Liver (tissue), 9 donors: ENCODE results near the gene TLR3. TPM values are rescaled to one million over a fixed set of nuclear protein-coding genes. Genes with fewer than 3 reads are reported as not detected.

Experiments
- DNase-seq: peaks from one replicate; pipeline ENCODE4 v3.0.0-alpha.2; 2017; ENCODE audit warnings: low spot score
- H3K27ac ChIP-seq, 2 donors: one replicate each; pipeline ENCODE4 v1.7.0; 2013; ENCODE audit warnings: inconsistent platforms in 2 of 2, low read length in 2 of 2, control low read depth in 1 of 2, low read depth in 1 of 2, mild to moderate bottlenecking in 1 of 2
- H3K27me3 ChIP-seq, 4 donors: one replicate each; pipeline versions ENCODE4 v1.6.1 to v1.7.0; 2013; ENCODE audit warnings: low read length in 3 of 4, inconsistent platforms in 1 of 4, mild to moderate bottlenecking in 1 of 4, moderate library complexity in 1 of 4; ENCODE audit not compliant: control insufficient read depth in 4 of 4, insufficient read depth in 4 of 4
- H3K36me3 ChIP-seq, 4 donors: one replicate each; pipeline versions ENCODE4 v1.6.1 to v1.7.0; 2013; ENCODE audit warnings: low read length in 3 of 4, mild to moderate bottlenecking in 3 of 4, low read depth in 1 of 4, moderate library complexity in 1 of 4; ENCODE audit not compliant: control insufficient read depth in 4 of 4, insufficient read depth in 3 of 4
- H3K4me1 ChIP-seq, 4 donors: one replicate each; pipeline versions ENCODE4 v1.6.1 to v1.7.0; 2013; ENCODE audit warnings: low read length in 3 of 4, mild to moderate bottlenecking in 3 of 4, moderate library complexity in 1 of 4; ENCODE audit not compliant: control insufficient read depth in 4 of 4, insufficient read depth in 4 of 4
- H3K4me3 ChIP-seq, 3 donors: one replicate each; pipeline versions ENCODE4 v1.6.1 to v1.7.0; 2013; ENCODE audit warnings: low read length in 3 of 3, control low read depth in 1 of 3, low read depth in 1 of 3, mild to moderate bottlenecking in 1 of 3
- H3K9ac ChIP-seq, 2 donors: one replicate each; pipeline ENCODE4 v1.7.0; 2013; ENCODE audit warnings: low read length in 2 of 2, mild to moderate bottlenecking in 2 of 2, moderate library complexity in 2 of 2, control low read depth in 1 of 2, low read depth in 1 of 2
- H3K9me3 ChIP-seq, 4 donors: one replicate each; pipeline versions ENCODE4 v1.6.1 to v1.7.0; 2013; ENCODE audit warnings: low read length in 3 of 4; ENCODE audit not compliant: control insufficient read depth in 4 of 4
- ATF3 ChIP-seq: IDR thresholded peaks from 2 replicates; pipeline ENCODE4 v1.6.1; 2016; ENCODE audit warnings: antibody characterized with exemption
- CTCF ChIP-seq: fragments of 150-350 bp; IDR thresholded peaks from 2 replicates; pipeline ENCODE4 v1.5.1; 2017; ENCODE audit warnings: improper control_type of control experiment, low read depth, low read length; ENCODE audit not compliant: missing input control
- EGR1 ChIP-seq, 2 donors: IDR thresholded peaks; 2 replicates each; pipeline ENCODE4 v1.6.1; 2016 to 2018; ENCODE audit warnings: antibody characterized with exemption in 2 of 2, low read depth in 2 of 2
- FOXA1 ChIP-seq: IDR thresholded peaks from 2 replicates; pipeline ENCODE4 v1.6.1; 2016; ENCODE audit warnings: antibody characterized with exemption
- FOXA2 ChIP-seq: IDR thresholded peaks from 2 replicates; pipeline ENCODE4 v1.6.1; 2016; ENCODE audit warnings: antibody characterized with exemption
- GABPA ChIP-seq, 2 donors: IDR thresholded peaks in 1 of 2; conservative IDR thresholded peaks in 1 of 2; 2 replicates each; pipeline ENCODE4 v1.6.1; 2016; ENCODE audit warnings: antibody characterized with exemption in 2 of 2, mild to moderate bottlenecking in 1 of 2, moderate library complexity in 1 of 2
- HNF4A ChIP-seq, 2 donors: conservative IDR thresholded peaks; 2 replicates each; pipeline ENCODE4 v1.6.1; 2016; ENCODE audit warnings: antibody characterized with exemption in 2 of 2, mild to moderate bottlenecking in 2 of 2
- HNF4G ChIP-seq: IDR thresholded peaks from 2 replicates; pipeline ENCODE4 v1.6.1; 2016; ENCODE audit warnings: antibody characterized with exemption
- JUND ChIP-seq, 2 donors: IDR thresholded peaks; 2 replicates each; pipeline ENCODE4 v1.6.1; 2016; ENCODE audit warnings: antibody characterized with exemption in 2 of 2
- MAX ChIP-seq: IDR thresholded peaks from 2 replicates; pipeline ENCODE4 v1.6.1; 2016; ENCODE audit warnings: antibody characterized with exemption
- NR2F2 ChIP-seq: IDR thresholded peaks from 2 replicates; pipeline ENCODE4 v1.6.1; 2016; ENCODE audit warnings: antibody characterized with exemption
- RAD21 ChIP-seq, 2 donors: IDR thresholded peaks; 2 replicates each; pipeline ENCODE4 v1.6.1; 2016; ENCODE audit warnings: antibody characterized with exemption in 2 of 2, mild to moderate bottlenecking in 2 of 2
- REST ChIP-seq: IDR thresholded peaks from 2 replicates; pipeline ENCODE4 v1.6.1; 2016; ENCODE audit warnings: antibody characterized with exemption, mild to moderate bottlenecking
- RXRA ChIP-seq, 2 donors: IDR thresholded peaks; 2 replicates each; pipeline ENCODE4 v1.6.1; 2017 to 2018; ENCODE audit warnings: antibody characterized with exemption in 2 of 2, mild to moderate bottlenecking in 1 of 2
- SP1 ChIP-seq: IDR thresholded peaks from 2 replicates; pipeline ENCODE4 v1.6.1; 2018; ENCODE audit warnings: antibody characterized with exemption, mild to moderate bottlenecking
- TAF1 ChIP-seq: conservative IDR thresholded peaks from 2 replicates; pipeline ENCODE4 v1.6.1; 2016; ENCODE audit warnings: antibody characterized with exemption, mild to moderate bottlenecking
- YY1 ChIP-seq: IDR thresholded peaks from 2 replicates; pipeline ENCODE4 v1.6.1; 2016; ENCODE audit warnings: antibody characterized with exemption, mild to moderate bottlenecking
- ZBTB33 ChIP-seq: IDR thresholded peaks from 2 replicates; pipeline ENCODE4 v1.6.1; 2016; ENCODE audit warnings: antibody characterized with exemption
- WGBS: extraction: QIAGEN DNeasy Blood & Tissue Kit; methylation state at CpG from one replicate; pipeline ENCODE4 v1.1.7; 2013; 5-methylcytosine and 5-hydroxymethylcytosine counted together
- polyA plus RNA-seq, 2 donors: library from polyadenylated mRNA; stranded (reverse) in 1 of 2; unstranded in 1 of 2; fragments of 200-250 nt in 1 of 2; fragments of >200 nt in 1 of 2; fragmentation: Nextera tagmentation in 1 of 2; extraction: Ambion mirVana in 1 of 2; gene quantifications; one replicate each; pipeline versions ENCODE4 v1.2.1 to v1.2.3, GENCODE V29; 2013 to 2015
- total RNA-seq, 2 donors: library from RNA; depleted of rRNA; stranded (reverse); fragments of >200 nt; gene quantifications; one replicate each; pipeline ENCODE4 v1.2.3, GENCODE V29; 2014
- donor health status: healthy.
- donor health status: healthy.
- donor health status: healthy.
- donor health status: healthy.
- donor health status: healthy.

TLR3 gene
- total and polyA plus RNA-seq, 4 donors: 1.3 to 4.3 (median 2.4) TPM

GRCh38 chr4:186058980-186059316, 10.0 kb upstream of the TLR3 start:
- H3K9me3 ChIP-seq: no peaks in the 10 kb centered on the region
- no peak for TF ChIP-seq FOXA2
- TF ChIP-seq JUND (IDR thresholded peaks at IDR 0.05): no peak
- no peak for TF ChIP-seq REST
- no peak for TF ChIP-seq MAX
- no peak for TF ChIP-seq CTCF
- TF ChIP-seq NR2F2: no peak
- no peak for TF ChIP-seq HNF4A (conservative IDR thresholded peaks at IDR 0.05)
- TF ChIP-seq GABPA (IDR thresholded peaks at IDR 0.05 in 1 of 2, conservative IDR thresholded peaks at IDR 0.05 in 1 of 2): no peak
- no peak for TF ChIP-seq HNF4G
- TF ChIP-seq TAF1: no peak
- TF ChIP-seq ATF3: no peak
- TF ChIP-seq ZBTB33: no peak
- no peak for TF ChIP-seq RXRA (IDR thresholded peaks at IDR 0.05)
- no peak for TF ChIP-seq FOXA1
- no peak for TF ChIP-seq EGR1 (IDR thresholded peaks at IDR 0.05; ENCODE audit: low read depth in 2 of 2)
- TF ChIP-seq YY1: no peak
- TF ChIP-seq RAD21 (IDR thresholded peaks at IDR 0.05): no peak
- TF ChIP-seq SP1: no peak
- 79% methylated on average over 3 of the region's 3 CpGs for WGBS
- no peak for DNase-seq
- H3K9ac ChIP-seq: no peak overlapping the region
- H3K4me1 ChIP-seq: no peaks in the 10 kb centered on the region
- no peaks in the 10 kb centered on the region for H3K36me3 ChIP-seq
- no peaks in the 10 kb centered on the region for H3K27me3 ChIP-seq
- no peak overlapping the region for H3K4me3 ChIP-seq
- no peak overlapping the region for H3K27ac ChIP-seq

- Histone ChIP-seq H3K9me3 (no peaks in the 10 kb centered on the region), H3K27ac (no peak overlapping the region), H3K4me3 (no peak overlapping the region), H3K9ac (no peak overlapping the region), H3K4me1 (no peaks in the 10 kb centered on the region), H3K36me3 (no peaks in the 10 kb centered on the region), H3K27me3 (no peaks in the 10 kb centered on the region)
- no peak for TF ChIP-seq FOXA2
- no peak for TF ChIP-seq SP1
- no peak for TF ChIP-seq ATF3
- TF ChIP-seq JUND (IDR thresholded peaks at IDR 0.05): no peak
- no peak for TF ChIP-seq EGR1 (IDR thresholded peaks at IDR 0.05; ENCODE audit: low read depth in 2 of 2)
- TF ChIP-seq ZBTB33: no peak
- no peak for TF ChIP-seq GABPA (IDR thresholded peaks at IDR 0.05 in 1 of 2, conservative IDR thresholded peaks at IDR 0.05 in 1 of 2)
- no peak for TF ChIP-seq TAF1
- no peak for TF ChIP-seq YY1
- TF ChIP-seq HNF4G: no peak
- TF ChIP-seq HNF4A (conservative IDR thresholded peaks at IDR 0.05): no peak
- TF ChIP-seq CTCF: no peak
- WGBS: 74% methylated on average over 4 of the region's 4 CpGs
- DNase-seq: no peak
Measured at GRCh38 chr4:186061921-186062320, 7.0 kb upstream of the TLR3 start.
